ENCODE measurements around the gene FGGY.

DNA sequence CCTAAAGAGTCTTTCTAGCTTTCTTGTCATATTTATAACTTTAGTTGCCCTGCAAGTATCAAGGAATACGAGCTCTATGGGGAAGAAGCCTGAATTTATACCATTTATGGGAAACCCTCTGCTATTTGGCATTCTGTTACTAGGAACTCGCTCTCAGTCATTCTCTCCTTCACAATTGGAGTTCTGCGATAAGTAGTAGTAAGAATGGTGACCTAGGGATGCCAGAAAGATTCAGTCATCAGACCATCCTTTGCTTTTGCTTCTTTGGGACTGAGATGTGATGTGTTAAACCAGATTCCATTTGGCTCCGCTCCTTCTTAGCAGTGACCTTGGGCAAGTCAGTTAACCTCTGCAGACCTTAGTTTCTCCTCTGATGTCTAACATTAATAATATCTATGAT, 256.5 kb downstream of the FGGY start:
- TF ChIP-seq POLR2A (IDR thresholded peaks at IDR 0.05; ENCODE audit: low read length): no peak
- TF ChIP-seq GATA1 (IDR thresholded peaks at IDR 0.05; ENCODE audit: low read depth, low read length): no peak
